Caco-2 (cell line): Measurements from ENCODE around the gene CC2D1A. TPM values are rescaled to one million over a fixed set of nuclear protein-coding genes. Genes with fewer than 3 reads are reported as not detected.

Source experiments
- BruUV-seq: library from RNA; stranded (reverse); fragments of 400-500 nt; replicated peaks from 2 replicates; lab custom pipeline; 2021; lab: Mats Ljungman, UMichigan
- CTCF ChIA-PET: fragments of 300-600 bp; sonication (Branson Sonifier 250); formaldehyde crosslinking; loops from one replicate; lab custom pipeline; 2022; ENCODE audit warnings: antibody characterized with exemption; lab: Charles Lee
- POLR2A ChIA-PET: fragments of 300-600 bp; sonication (Branson Sonifier 250); formaldehyde crosslinking; loops from one replicate; lab custom pipeline; 2022; ENCODE audit warnings: antibody characterized with exemption; lab: Charles Lee
- DNase-seq, 2 experiments: peaks; one replicate each; pipeline versions ENCODE4 v3.0.0 to v3.0.0-alpha.2; 2020 to 2022
- H3K27me3 ChIP-seq: replicated peaks from 2 replicates; pipeline ENCODE4 v1.6.0; 2011; ENCODE audit warnings: low read length; ENCODE audit not compliant: control insufficient read depth, insufficient read depth
- H3K36me3 ChIP-seq: 2 replicates; pipeline ENCODE4 v1.5.1; 2011; ENCODE audit warnings: low read length; ENCODE audit not compliant: control insufficient read depth, insufficient read depth
- H3K4me1 ChIP-seq: fragments of 250-450 bp; sonication (Bioruptor Pico); 2 replicates; pipeline ENCODE4 v1.5.1; 2020; ENCODE audit warnings: mild to moderate bottlenecking
- H3K4me3 ChIP-seq: 2 replicates; pipeline ENCODE4 v1.5.1; 2011; ENCODE audit warnings: low read depth, mild to moderate bottlenecking, control low read depth, low read length
- H3K9me3 ChIP-seq: fragments of 250-450 bp; sonication (Bioruptor Pico); 2 replicates; pipeline ENCODE4 v1.5.1; 2020; ENCODE audit warnings: mild to moderate bottlenecking, moderate library complexity
- H3K27ac Mint-ChIP-seq: one replicate; pipeline ENCODE4 v1.8.0; 2022; ENCODE audit warnings: mixed read lengths; ENCODE audit not compliant: unreplicated experiment
- H3K27me3 Mint-ChIP-seq: one replicate; pipeline ENCODE4 v1.8.0; 2022; ENCODE audit warnings: mixed read lengths; ENCODE audit not compliant: insufficient read depth, unreplicated experiment
- H3K36me3 Mint-ChIP-seq: one replicate; pipeline ENCODE4 v1.8.0; 2022; ENCODE audit warnings: mild to moderate bottlenecking, mixed read lengths; ENCODE audit not compliant: insufficient read depth, unreplicated experiment
- H3K4me1 Mint-ChIP-seq: one replicate; pipeline ENCODE4 v1.8.0; 2022; ENCODE audit warnings: low read depth, mixed read lengths; ENCODE audit not compliant: unreplicated experiment
- H3K4me3 Mint-ChIP-seq: one replicate; pipeline ENCODE4 v1.8.0; 2022; ENCODE audit warnings: mild to moderate bottlenecking, moderate library complexity, mixed read lengths; ENCODE audit not compliant: unreplicated experiment
- H3K9me3 Mint-ChIP-seq: one replicate; pipeline ENCODE4 v1.8.0; 2022; ENCODE audit warnings: mixed read lengths; ENCODE audit not compliant: unreplicated experiment
- CTCF ChIP-seq, 2 experiments: fragments of 200-600 bp in 1 of 2; IDR thresholded peaks; 1 replicate in 1 of 2; 2 replicates in 1 of 2; pipeline versions ENCODE4 v1.5.1 to v1.8.0; 2011 to 2022; ENCODE audit warnings: antibody characterized with exemption in 1 of 2, control low read depth in 1 of 2, inconsistent platforms in 1 of 2, low read depth in 1 of 2, low read length in 1 of 2, mild to moderate bottlenecking in 1 of 2, moderate library complexity in 1 of 2; ENCODE audit not compliant: insufficient read depth in 1 of 2, severe bottlenecking in 1 of 2, unreplicated experiment in 1 of 2
- intact Hi-C: fragments of 100-400 bp; cut with micrococcal nuclease; formaldehyde crosslinking; loops from one replicate; pipeline ENCODE4 v1.10.0; 2022; ENCODE audit not compliant: unreplicated experiment
- total RNA-seq: library from RNA; stranded (reverse); gene quantifications from 2 replicates; pipeline ENCODE4 v1.2.3, GENCODE V29; 2022

CC2D1A gene
- total RNA-seq, 1 experiment from 2014 or later: 48.2 TPM

GRCh38 chr19:13951043-13951442 is 45.0 kb downstream of the CC2D1A start:
- no peaks in the 10 kb centered on the region for H3K27me3 Mint-ChIP-seq
- no peak overlapping the region for H3K27ac Mint-ChIP-seq
- no peaks in the 10 kb centered on the region for H3K27me3 ChIP-seq
- no peak for DNase-seq
- no peaks in the 10 kb centered on the region for H3K9me3 Mint-ChIP-seq
- ChIA-PET CTCF (interaction anchor here (0.5 to 0.6 kb wide), 2 partner anchors 22 to 109 kb away, joined by 3 to 6 read pairs; no protein-coding TSS in a partner anchor), POLR2A (interaction anchor here (0.7 kb wide), 1 partner anchor 25 kb away, joined by 6 read pairs; no protein-coding TSS in a partner anchor)
- intact Hi-C loops: no loop called here
- BruUV-seq: no TSS peak
- no peak overlapping the region for H3K4me3 ChIP-seq
- H3K4me3 Mint-ChIP-seq: no peak overlapping the region
- no peaks in the 10 kb centered on the region for H3K4me1 Mint-ChIP-seq
- H3K9me3 ChIP-seq: no peaks in the 10 kb centered on the region
- peaks cover 14% of the 10 kb centered on the region for H3K36me3 Mint-ChIP-seq
- H3K4me1 ChIP-seq: 0 out of 2 replicates have a peak, but pooled peaks cover 6% of the 10 kb centered on the region
- no peaks in the 10 kb centered on the region; the same call in 1 of the 2 replicates for H3K36me3 ChIP-seq
- TF ChIP-seq CTCF (IDR thresholded peaks at IDR 0.05; ENCODE audit: insufficient read depth in 1 of 2, low read depth in 1 of 2, low read length in 1 of 2, severe bottlenecking in 1 of 2, unreplicated experiment in 1 of 2): no peak

GRCh38 chr19:13951799-13952153 is 45.8 kb downstream of the CC2D1A start:
- no peak for TF ChIP-seq CTCF (IDR thresholded peaks at IDR 0.05; ENCODE audit: insufficient read depth in 1 of 2, low read depth in 1 of 2, low read length in 1 of 2, severe bottlenecking in 1 of 2, unreplicated experiment in 1 of 2)
- H3K9me3 ChIP-seq: no peaks in the 10 kb centered on the region
- CTCF ChIA-PET: no interaction called here
- POLR2A ChIA-PET: interaction anchor here (0.8 kb wide), 1 partner anchor 10 kb away, joined by 17 read pairs; no protein-coding TSS in a partner anchor
- Mint-ChIP-seq H3K36me3 (peaks cover 14% of the 10 kb centered on the region), H3K27me3 (no peaks in the 10 kb centered on the region), H3K27ac (peak overlapping the region; percentile 81), H3K9me3 (no peaks in the 10 kb centered on the region), H3K4me3 (peak overlapping the region; percentile 71), H3K4me1 (no peaks in the 10 kb centered on the region)
- no peaks in the 10 kb centered on the region for H3K27me3 ChIP-seq
- intact Hi-C loops: loop anchor here (1.0 to 2.0 kb wide), 3 partner anchors 27 to 71 kb away; no protein-coding TSS in a partner anchor
- BruUV-seq: no TSS peak
- H3K36me3 ChIP-seq: peaks cover 2% of the 10 kb centered on the region
- DNase-seq: no peak
- 0 out of 2 replicates have a peak, but pooled peaks cover 6% of the 10 kb centered on the region for H3K4me1 ChIP-seq
- peak overlapping the region; percentile 22 for H3K4me3 ChIP-seq

- no peaks in the 10 kb centered on the region for H3K4me1 Mint-ChIP-seq
- peaks cover 19% of the 10 kb centered on the region for H3K36me3 Mint-ChIP-seq
- H3K27ac Mint-ChIP-seq: peak within 1 kb of the TSS; percentile 81
- peak within 1 kb of the TSS; percentile 71 for H3K4me3 Mint-ChIP-seq
- Histone ChIP-seq H3K4me1 (0 out of 2 replicates have a peak, but pooled peaks cover 6% of the 10 kb centered on the region), H3K4me3 (peak within 1 kb of the TSS; percentile 90), H3K36me3 (peaks cover 2% of the 10 kb centered on the region), H3K9me3 (no peaks in the 10 kb centered on the region), H3K27me3 (no peaks in the 10 kb centered on the region)
- TF ChIP-seq CTCF (IDR thresholded peaks at IDR 0.05; ENCODE audit: insufficient read depth in 1 of 2, low read depth in 1 of 2, low read length in 1 of 2, severe bottlenecking in 1 of 2, unreplicated experiment in 1 of 2): no peak
- intact Hi-C loops: loop anchor here (1.0 to 2.0 kb wide), 3 partner anchors 26 to 72 kb away; no protein-coding TSS in a partner anchor
- BruUV-seq: no TSS peak
- no peaks in the 10 kb centered on the region for H3K9me3 Mint-ChIP-seq
- CTCF ChIA-PET: interaction anchor here (0.6 to 1.5 kb wide), 2 partner anchors 120 to 186 kb away, joined by 3 to 4 read pairs; partner anchors contain the start of gene MISP3
- POLR2A ChIA-PET: interaction anchor here (0.8 kb wide), 1 partner anchor 9 kb away, joined by 17 read pairs; no protein-coding TSS in a partner anchor
- H3K27me3 Mint-ChIP-seq: no peaks in the 10 kb centered on the region
- DNase-seq: peak; percentile 99
These were observed 46.3 kb downstream of the CC2D1A start, which contains the start of gene DCAF15 for GRCh38 chr19:13952154-13952930. DCAF15 (plus strand) TSS chr19:13952509; CDS start chr19:13952513, 4 bp downstream.
